Body of pancreas (tissue), 4 donors: Measurements from ENCODE around the gene BEGAIN.

Source experiments
- CTCF ChIP-seq, 7 experiments: fragments of 450-650 bp in 4 of 7; fragments of 200-600 bp in 3 of 7; sonication (generic) in 3 of 7; IDR thresholded peaks; one replicate each; pipeline ENCODE4 v1.5.1; 2016 to 2019; ENCODE audit warnings: antibody characterized with exemption in 7 of 7
- POLR2A ChIP-seq, 3 donors: fragments of 450-650 bp; IDR thresholded peaks; one replicate each; pipeline ENCODE4 v1.6.1; 2016; ENCODE audit warnings: antibody characterized with exemption in 3 of 3, mild to moderate bottlenecking in 2 of 3

- peak; percentile 45 to 86 (median 62) for TF ChIP-seq CTCF (IDR thresholded peaks at IDR 0.05)
- TF ChIP-seq POLR2A (IDR thresholded peaks at IDR 0.05): no peak
Observed at GRCh38 chr14:100524933-100525243, 62.3 kb downstream of the BEGAIN start.
